ENCODE data around the gene NEURL1B. TPM values are rescaled to one million over a fixed set of nuclear protein-coding genes. Genes with fewer than 3 reads are reported as not detected.

NEURL1B gene
- total and polyA plus RNA-seq, 2 experiments from 2014 or later, result 0.13 to 1.8 TPM

GRCh38 chr5:172694061-172694460 is 53.0 kb downstream of the NEURL1B start:
- DNase-seq, result peak; percentile 19
- H3K79me2 ChIP-seq (ENCODE audit: insufficient read depth), result no peaks in the 10 kb centered on the region
- H3K36me3 ChIP-seq (ENCODE audit: low read depth), result no peaks in the 10 kb centered on the region
- H3K27ac ChIP-seq, result no peak overlapping the region
- no peak overlapping the region for H3K4me3 ChIP-seq
- no peaks in the 10 kb centered on the region for H3K9me3 ChIP-seq (ENCODE audit: low read depth)
- H3K27me3 ChIP-seq (replicated peaks; ENCODE audit: insufficient read depth), result no peaks in the 10 kb centered on the region
- TF ChIP-seq EZH2 (IDR thresholded peaks at IDR 0.05; ENCODE audit: insufficient read depth, poor library complexity, severe bottlenecking) (no peak), EZH2phosphoT487 (IDR thresholded peaks at IDR 0.05; ENCODE audit: insufficient read depth, low read depth) (no peak)
- no peak overlapping the region for H2AFZ ChIP-seq
- H3F3A ChIP-seq (ENCODE audit: insufficient read depth), result no peaks in the 10 kb centered on the region
- H3K4me2 ChIP-seq (ENCODE audit: unreplicated experiment), result no peak overlapping the region
- no peaks in the 10 kb centered on the region for H4K20me1 ChIP-seq (ENCODE audit: insufficient read depth)
- 82 to 84% methylated on average over 4 of the region's 4 CpGs for WGBS, 2 experiments (ENCODE audit: low coverage in 1 of 2, low lambda C conversion rate in 2 of 2, missing lambda C conversion rate in 2 of 2)
- no peaks in the 10 kb centered on the region for H3K9me2 ChIP-seq (ENCODE audit: insufficient read depth)
- no peak overlapping the region for H3K9ac ChIP-seq
- in situ Hi-C loops (cut with MboI), result no loop called here
- no peaks in the 10 kb centered on the region for H3K4me1 ChIP-seq (ENCODE audit: insufficient read depth)

- Histone ChIP-seq H3K27ac (no peak overlapping the region), H4K20me1 (ENCODE audit: insufficient read depth) (no peaks in the 10 kb centered on the region), H3K4me3 (no peak overlapping the region), H3K9me3 (ENCODE audit: low read depth) (no peaks in the 10 kb centered on the region), H3F3A (ENCODE audit: insufficient read depth) (no peaks in the 10 kb centered on the region), H3K9me2 (ENCODE audit: insufficient read depth) (no peaks in the 10 kb centered on the region), H3K4me2 (ENCODE audit: unreplicated experiment) (no peak overlapping the region), H3K36me3 (ENCODE audit: low read depth) (no peaks in the 10 kb centered on the region), H3K9ac (no peak overlapping the region), H2AFZ (no peak overlapping the region), H3K79me2 (ENCODE audit: insufficient read depth) (no peaks in the 10 kb centered on the region), H3K27me3 (replicated peaks; ENCODE audit: insufficient read depth) (no peaks in the 10 kb centered on the region; the same call in 1 of the 2 replicates), H3K4me1 (ENCODE audit: insufficient read depth) (no peaks in the 10 kb centered on the region)
- in situ Hi-C loops (cut with MboI), result no loop called here
- TF ChIP-seq EZH2phosphoT487 (IDR thresholded peaks at IDR 0.05; ENCODE audit: insufficient read depth, low read depth) (no peak), EZH2 (IDR thresholded peaks at IDR 0.05; ENCODE audit: insufficient read depth, poor library complexity, severe bottlenecking) (no peak)
- no peak for DNase-seq
- 94 to 99% methylated on average over 8 of the region's 8 CpGs for WGBS, 2 experiments (ENCODE audit: low coverage in 1 of 2, low lambda C conversion rate in 2 of 2, missing lambda C conversion rate in 2 of 2)
Measured at GRCh38 chr5:172694541-172694940, 53.5 kb downstream of the NEURL1B start.

- Histone ChIP-seq H3F3A (ENCODE audit: insufficient read depth) (no peaks in the 10 kb centered on the region), H3K4me1 (ENCODE audit: insufficient read depth) (no peaks in the 10 kb centered on the region), H3K9ac (no peak overlapping the region), H3K9me3 (ENCODE audit: low read depth) (no peaks in the 10 kb centered on the region), H3K27me3 (replicated peaks; ENCODE audit: insufficient read depth) (peaks cover 4% of the 10 kb centered on the region; the same call in 1 of the 2 replicates), H3K36me3 (ENCODE audit: low read depth) (no peaks in the 10 kb centered on the region), H3K27ac (no peak overlapping the region), H4K20me1 (ENCODE audit: insufficient read depth) (no peaks in the 10 kb centered on the region), H3K4me3 (no peak overlapping the region), H3K9me2 (ENCODE audit: insufficient read depth) (no peaks in the 10 kb centered on the region), H2AFZ (no peak overlapping the region), H3K79me2 (ENCODE audit: insufficient read depth) (no peaks in the 10 kb centered on the region), H3K4me2 (ENCODE audit: unreplicated experiment) (no peak overlapping the region)
- in situ Hi-C loops (cut with MboI), result loop anchor here (5.0 kb wide), 1 partner anchor 218 kb away; no protein-coding TSS in a partner anchor
- TF ChIP-seq EZH2phosphoT487 (IDR thresholded peaks at IDR 0.05; ENCODE audit: insufficient read depth, low read depth) (no peak), EZH2 (IDR thresholded peaks at IDR 0.05; ENCODE audit: insufficient read depth, poor library complexity, severe bottlenecking) (no peak)
- no peak for DNase-seq
- WGBS, 2 experiments (ENCODE audit: low coverage in 1 of 2, low lambda C conversion rate in 2 of 2, missing lambda C conversion rate in 2 of 2), result 68 to 73% methylated on average over 13 to 14 of the region's 14 CpGs
Measured at GRCh38 chr5:172695232-172696054, 54.4 kb downstream of the NEURL1B start.

DNA sequence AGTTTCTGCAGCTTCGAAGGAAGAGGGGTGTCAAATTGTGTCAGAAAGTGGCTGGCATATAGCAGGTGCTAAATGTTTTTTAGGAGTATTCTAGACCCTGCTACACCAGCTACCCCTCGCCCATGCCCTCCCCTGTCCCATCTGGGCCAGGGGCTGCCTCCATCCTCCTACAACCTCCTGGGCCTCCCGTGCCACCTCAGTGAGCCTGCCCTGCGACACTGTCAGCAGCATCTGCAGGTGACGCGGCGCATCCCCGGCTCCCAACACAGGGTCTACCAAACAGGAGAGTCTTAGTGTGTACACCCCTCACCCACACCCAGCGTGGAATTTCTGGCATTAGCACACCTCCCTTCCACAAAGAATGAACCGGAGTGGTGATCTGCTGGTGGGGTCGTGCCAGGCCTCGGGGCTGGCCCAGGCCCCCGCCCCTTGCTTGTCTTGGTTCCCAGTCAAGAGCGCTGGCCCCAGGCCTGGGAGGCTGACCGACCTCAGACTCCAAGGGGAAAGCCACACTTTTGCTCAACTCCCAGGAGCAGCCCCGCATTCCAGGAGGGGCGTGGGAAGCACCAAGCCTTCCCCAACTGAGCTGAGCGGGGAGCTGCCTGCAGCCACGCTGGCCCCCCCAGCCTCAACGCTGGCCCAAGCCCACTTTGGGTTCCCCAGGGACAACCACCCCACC is 55.2 kb downstream of the NEURL1B start:
- TF ChIP-seq EZH2 (IDR thresholded peaks at IDR 0.05; ENCODE audit: insufficient read depth, poor library complexity, severe bottlenecking), result no peak
- no peak for TF ChIP-seq EZH2phosphoT487 (IDR thresholded peaks at IDR 0.05; ENCODE audit: insufficient read depth, low read depth)
- no peak for DNase-seq

More for the DNA sequence above, 55.2 kb downstream of the NEURL1B start:
- Histone ChIP-seq H3K27me3 (replicated peaks; ENCODE audit: insufficient read depth) (peaks cover 4% of the 10 kb centered on the region; the same call in 1 of the 2 replicates), H3K4me3 (no peak overlapping the region), H3K9ac (no peak overlapping the region), H2AFZ (peak overlapping the region; percentile 95; the same call in 1 of the 2 replicates), H3F3A (ENCODE audit: insufficient read depth) (no peaks in the 10 kb centered on the region), H3K4me1 (ENCODE audit: insufficient read depth) (no peaks in the 10 kb centered on the region), H3K9me3 (ENCODE audit: low read depth) (no peaks in the 10 kb centered on the region), H4K20me1 (ENCODE audit: insufficient read depth) (no peaks in the 10 kb centered on the region), H3K4me2 (ENCODE audit: unreplicated experiment) (no peak overlapping the region), H3K27ac (no peak overlapping the region), H3K79me2 (ENCODE audit: insufficient read depth) (no peaks in the 10 kb centered on the region), H3K36me3 (ENCODE audit: low read depth) (no peaks in the 10 kb centered on the region), H3K9me2 (ENCODE audit: insufficient read depth) (no peaks in the 10 kb centered on the region)
- WGBS, 2 experiments (ENCODE audit: low coverage in 1 of 2, low lambda C conversion rate in 2 of 2, missing lambda C conversion rate in 2 of 2), result 77% methylated on average over 13 to 15 of the region's 20 CpGs
- in situ Hi-C loops (cut with MboI), result loop anchor here (5.0 kb wide), 1 partner anchor 219 kb away; no protein-coding TSS in a partner anchor
